CD14-positive monocyte (primary cell): ENCODE data around the gene SIRT7. TPM values are rescaled to one million over a fixed set of nuclear protein-coding genes. Genes with fewer than 3 reads are reported as not detected.

Source experiments
- DNase-seq, 3 donors: peaks; one replicate each; pipeline ENCODE4 v3.0.0-alpha.2; 2011 to 2022
- H2AFZ ChIP-seq: 2 replicates; pipeline ENCODE4 v1.6.0; 2012; ENCODE audit warnings: mild to moderate bottlenecking, low read depth, low read length, inconsistent platforms; ENCODE audit not compliant: insufficient read depth, poor library complexity, severe bottlenecking
- H3K27ac ChIP-seq, 2 donors: 1 replicate in 1 of 2; 2 replicates in 1 of 2; pipeline ENCODE4 v1.5.1; 2012 to 2013; ENCODE audit warnings: low read length in 2 of 2, control low read depth in 1 of 2, inconsistent platforms in 1 of 2, low read depth in 1 of 2, mild to moderate bottlenecking in 1 of 2
- H3K27me3 ChIP-seq, 2 donors: one replicate each; pipeline versions ENCODE4 v1.6.0 to v1.6.1; 2011 to 2013; ENCODE audit warnings: low read length in 2 of 2; ENCODE audit not compliant: control insufficient read depth in 2 of 2, insufficient read depth in 2 of 2
- H3K36me3 ChIP-seq, 2 donors: replicated peaks in 1 of 2; 1 replicate in 1 of 2; 2 replicates in 1 of 2; pipeline versions ENCODE4 v1.5.1 to v1.6.1; 2012 to 2013; ENCODE audit warnings: low read length in 2 of 2, control low read depth in 1 of 2, inconsistent platforms in 1 of 2, mild to moderate bottlenecking in 1 of 2; ENCODE audit not compliant: insufficient read depth in 2 of 2, control insufficient read depth in 1 of 2
- H3K4me1 ChIP-seq, 2 donors: 1 replicate in 1 of 2; 2 replicates in 1 of 2; pipeline versions ENCODE4 v1.5.1 to v1.6.1; 2012 to 2013; ENCODE audit warnings: low read length in 2 of 2, control low read depth in 1 of 2, inconsistent platforms in 1 of 2, mild to moderate bottlenecking in 1 of 2, moderate library complexity in 1 of 2; ENCODE audit not compliant: insufficient read depth in 2 of 2, control insufficient read depth in 1 of 2
- H3K4me2 ChIP-seq: replicated peaks from 2 replicates; pipeline ENCODE3; 2012; ENCODE audit warnings: low read length, moderate library complexity, mild to moderate bottlenecking; ENCODE audit not compliant: poor library complexity, severe bottlenecking; ENCODE audit errors: extremely low read depth
- H3K4me3 ChIP-seq, 3 experiments: fragments of 200-600 bp in 1 of 3; sonication (generic) in 1 of 3; replicated peaks in 1 of 3; 1 replicate in 2 of 3; 2 replicates in 1 of 3; pipeline ENCODE4 v1.5.1; 2011 to 2013; ENCODE audit warnings: low read length in 3 of 3, mild to moderate bottlenecking in 3 of 3, control low read depth in 2 of 3, low read depth in 2 of 3, inconsistent platforms in 1 of 3, moderate library complexity in 1 of 3
- H3K79me2 ChIP-seq: 2 replicates; pipeline ENCODE4 v1.6.0; 2012; ENCODE audit warnings: mild to moderate bottlenecking, control low read depth, inconsistent platforms, low read length, moderate library complexity; ENCODE audit not compliant: insufficient read depth
- H3K9ac ChIP-seq: 2 replicates; pipeline ENCODE4 v1.6.0; 2017; ENCODE audit warnings: low read length, mild to moderate bottlenecking; ENCODE audit not compliant: insufficient read depth, poor library complexity, severe bottlenecking
- H3K9me3 ChIP-seq, 2 donors: replicated peaks in 1 of 2; 1 replicate in 1 of 2; 2 replicates in 1 of 2; pipeline versions ENCODE4 v1.5.1 to v1.6.1; 2012 to 2013; ENCODE audit warnings: low read length in 2 of 2, control low read depth in 1 of 2; ENCODE audit not compliant: control insufficient read depth in 1 of 2, insufficient read depth in 1 of 2
- H4K20me1 ChIP-seq: 2 replicates; pipeline ENCODE4 v1.6.0; 2012; ENCODE audit warnings: mild to moderate bottlenecking, low read length, control low read depth, moderate library complexity; ENCODE audit not compliant: insufficient read depth
- H3K27ac Mint-ChIP-seq, 7 donors: one replicate each; pipeline ENCODE4 v1.8.0; 2020; ENCODE audit warnings: mild to moderate bottlenecking in 7 of 7, mixed read lengths in 7 of 7, moderate library complexity in 6 of 7, inconsistent platforms in 2 of 7
- H3K27me3 Mint-ChIP-seq, 3 donors: one replicate each; pipeline ENCODE4 v1.8.0; 2021 to 2022; ENCODE audit warnings: low read depth in 3 of 3, mild to moderate bottlenecking in 3 of 3, mixed read lengths in 3 of 3, moderate library complexity in 3 of 3, inconsistent platforms in 1 of 3
- H3K36me3 Mint-ChIP-seq, 2 donors: one replicate each; pipeline ENCODE4 v1.8.0; 2020; ENCODE audit warnings: mixed read lengths in 2 of 2, inconsistent platforms in 1 of 2, mild to moderate bottlenecking in 1 of 2
- H3K4me1 Mint-ChIP-seq: one replicate; pipeline ENCODE4 v1.8.0; 2020; ENCODE audit warnings: mild to moderate bottlenecking, mixed read lengths
- H3K4me3 Mint-ChIP-seq, 2 donors: one replicate each; pipeline ENCODE4 v1.8.0; 2020; ENCODE audit warnings: mild to moderate bottlenecking in 2 of 2, mixed read lengths in 2 of 2, moderate library complexity in 1 of 2
- H3K9me3 Mint-ChIP-seq, 7 donors: one replicate each; pipeline ENCODE4 v1.8.0; 2020 to 2022; ENCODE audit warnings: mixed read lengths in 7 of 7, mild to moderate bottlenecking in 6 of 7, moderate library complexity in 6 of 7, inconsistent platforms in 2 of 7
- CTCF ChIP-seq: fragments of 200-600 bp; IDR thresholded peaks from one replicate; pipeline ENCODE4 v1.8.0; 2022; ENCODE audit warnings: antibody characterized with exemption, mild to moderate bottlenecking
- WGBS: methylation state at CpG from one replicate; pipeline ENCODE4 v1.1.5; 2013; ENCODE audit warnings: missing lambda C conversion rate; ENCODE audit not compliant: insufficient coverage; 5-methylcytosine and 5-hydroxymethylcytosine counted together
- intact Hi-C, 2 donors: fragments of 100-400 bp; cut with micrococcal nuclease; formaldehyde crosslinking; loops; one replicate each; pipeline versions ENCODE4 v1.15.0 to v1.15.1; 2023
- polyA plus RNA-seq, 3 donors: library from polyadenylated mRNA; depleted of rRNA in 1 of 3; unstranded in 2 of 3; stranded (reverse) in 1 of 3; fragments of 300-500 nt in 2 of 3; fragments of >200 nt in 1 of 3; fragmentation: Illumina TruSeq in 2 of 3; gene quantifications; 1 replicate in 2 of 3; 2 replicates in 1 of 3; pipeline ENCODE4 v1.2.3, GENCODE V29; 2012 to 2021

Gene SIRT7
- polyA plus RNA-seq, 3 donors: 22.5 to 73.5 (median 23.7) TPM

- WGBS: 92% methylated on average over 10 of the region's 13 CpGs
- H3K79me2 ChIP-seq: no peaks in the 10 kb centered on the region
- H3K4me1 ChIP-seq: peaks cover 13 to 19% of the 10 kb centered on the region in 2 donors
- peaks cover 3% of the 10 kb centered on the region for H3K4me1 Mint-ChIP-seq
- no peaks in the 10 kb centered on the region for H3K36me3 ChIP-seq
- no peak overlapping the region for H3K4me3 ChIP-seq
- H2AFZ ChIP-seq: no peak overlapping the region
- no peak overlapping the region for H3K9ac ChIP-seq
- H3K4me3 Mint-ChIP-seq: no peak overlapping the region
- H4K20me1 ChIP-seq: no peaks in the 10 kb centered on the region
- no peak for DNase-seq
- H3K4me2 ChIP-seq: no peak overlapping the region
- H3K27ac Mint-ChIP-seq: no peak overlapping the region
- H3K9me3 Mint-ChIP-seq: peaks cover 0 to 7% (median 5%) of the 10 kb centered on the region in 7 donors
- peaks cover 21 to 43% (median 27%) of the 10 kb centered on the region in 3 donors for H3K27me3 Mint-ChIP-seq
- intact Hi-C loops: no loop called here
- peaks cover 16 to 25% of the 10 kb centered on the region in 2 donors for H3K27me3 ChIP-seq
- no peak overlapping the region for H3K27ac ChIP-seq
- TF ChIP-seq CTCF: no peak
- no peaks in the 10 kb centered on the region for H3K9me3 ChIP-seq
- H3K36me3 Mint-ChIP-seq: peaks cover 0 to 3% of the 10 kb centered on the region in 2 donors
Measured at GRCh38 chr17:81955756-81956544, 38.0 kb upstream of the SIRT7 start.

GRCh38 chr17:81955058-81955681, 37.2 kb upstream of the SIRT7 start:
- Histone ChIP-seq H3K9me3 (no peaks in the 10 kb centered on the region), H3K4me2 (no peak overlapping the region), H4K20me1 (no peaks in the 10 kb centered on the region), H3K9ac (no peak overlapping the region), H3K27me3 (peaks cover 12 to 20% of the 10 kb centered on the region in 2 donors), H3K4me1 (peaks cover 12 to 13% of the 10 kb centered on the region in 2 donors), H3K79me2 (no peaks in the 10 kb centered on the region), H3K36me3 (no peaks in the 10 kb centered on the region), H3K27ac (no peak overlapping the region), H3K4me3 (no peak overlapping the region), H2AFZ (no peak overlapping the region)
- no peak for DNase-seq
- TF ChIP-seq CTCF: no peak
- intact Hi-C loops: no loop called here
- Mint-ChIP-seq H3K4me3 (no peak overlapping the region), H3K36me3 (peaks cover 0 to 3% of the 10 kb centered on the region in 2 donors), H3K4me1 (peaks cover 3% of the 10 kb centered on the region), H3K9me3 (peaks cover 0 to 7% (median 5%) of the 10 kb centered on the region in 7 donors), H3K27ac (no peak overlapping the region), H3K27me3 (peaks cover 19 to 38% (median 28%) of the 10 kb centered on the region in 3 donors)
- WGBS: 96% methylated on average over 22 of the region's 26 CpGs
